Left cardiac atrium (tissue), 4 donors: ENCODE measurements around the gene EIF2A. TPM values are rescaled to one million over a fixed set of nuclear protein-coding genes. Genes with fewer than 3 reads are reported as not detected.
"Not testable (repeated sequence)": the region's sequence is repeated elsewhere in the genome, so short reads cannot be mapped to it uniquely, and the experiment has no call there.

Source experiments
- ATAC-seq, 2 donors: fragments of 200-7000 bp; cut with Tn5 transposase; one replicate each; pipeline ENCODE4 v1.9.1; 2020; ENCODE audit warnings: mild to moderate bottlenecking in 2 of 2, moderate library complexity in 2 of 2
- DNase-seq: peaks from one replicate; pipeline ENCODE4 v3.0.0-alpha.2; 2020
- intact Hi-C, 2 donors: fragments of 100-400 bp; cut with DNase I; formaldehyde crosslinking; loops; one replicate each; pipeline versions ENCODE4 v1.14.1 to v1.15.1; 2022 to 2023
- long read RNA-seq: library from polyadenylated mRNA; unstranded; transcript quantifications from one replicate; pipeline ENCODE4 v2.0.0, GENCODE V29; 2021
- total RNA-seq, 2 donors: library from RNA; stranded (reverse); fragmentation: NEBNext Ultra II Directional; extraction: Animal tissue kit (Norgen Biotek cat#: 25700); gene quantifications; one replicate each; pipeline ENCODE4 v1.2.1, GENCODE V29; 2021
- donor health status: DM: no; HTN: yes; CAD: no.
- donor health status: DM: no; HTN: yes; CAD: no; lungs with severe emphysema.
- donor health status: DM: yes; HTN: yes; CAD: no.
- donor health status: Dilated cardiomyopathy.

Gene EIF2A
- 10 to 100 TPM; 54.5 to 76.6 TPM for total RNA-seq
- long read RNA-seq, transcript EIF2A-203 (14 exons, 2,198 nt): major isoform, 157 of 202 reads
- long read RNA-seq, partial matches to known transcripts: 17 of 202 reads
- long read RNA-seq, other reads (novel, unspliced or antisense): 22 of 202 reads

- intact Hi-C loops: loop anchor here in 1 of 2 donors (2.0 kb wide), 1 partner anchor 56 kb away; the partner anchor contains the start of gene SELENOT
- peak; percentile 97 for ATAC-seq
- peak; percentile 99 for DNase-seq
These were observed at the start of gene EIF2A, which contains the start of gene SERP1 for GRCh38 chr3:150546226-150547044. Gene EIF2A (plus strand): TSS chr3:150546787. CDS start chr3:150546803, 16 bp downstream. Gene SERP1 (minus strand): TSS chr3:150546496. CDS start chr3:150546135, 361 bp downstream.

GRCh38 chr3:150497956-150498355 lies 48.6 kb upstream of the EIF2A start:
- ATAC-seq: no peak
- no peak for DNase-seq
- intact Hi-C loops: loop anchor here (2.0 to 10.0 kb wide), 4 partner anchors 81 to 533 kb away; no protein-coding TSS in a partner anchor

- ATAC-seq, DNase-seq, intact Hi-C loops: not testable (repeated sequence)
These were observed 45.6 kb upstream of the EIF2A start for GRCh38 chr3:150500960-150501359.

- no peak for DNase-seq
- intact Hi-C loops: no loop called here
- no peak for ATAC-seq
These were observed 43.0 kb upstream of the EIF2A start for GRCh38 chr3:150503402-150504099.

GRCh38 chr3:150504483-150504882 lies 42.1 kb upstream of the EIF2A start:
- ATAC-seq (no peak), DNase-seq (no peak)
- intact Hi-C loops: no loop called here

- ATAC-seq: no peak
- DNase-seq: no peak
- intact Hi-C loops: no loop called here
These were observed 38.2 kb upstream of the EIF2A start for GRCh38 chr3:150508401-150508800.

- DNase-seq: no peak
- intact Hi-C loops: no loop called here
- ATAC-seq: no peak
These were observed 36.8 kb upstream of the EIF2A start for GRCh38 chr3:150509780-150510179.

GRCh38 chr3:150511122-150511821 lies 35.3 kb upstream of the EIF2A start:
- ATAC-seq (no peak), DNase-seq (no peak)
- intact Hi-C loops: no loop called here

GRCh38 chr3:150515210-150515609 lies 31.4 kb upstream of the EIF2A start:
- DNase-seq (no peak), ATAC-seq (no peak)
- intact Hi-C loops: no loop called here

- DNase-seq: no peak
- intact Hi-C loops: no loop called here
- ATAC-seq: no peak
These were observed 27.6 kb upstream of the EIF2A start for GRCh38 chr3:150519026-150519425.

GRCh38 chr3:150520408-150520807 lies 26.2 kb upstream of the EIF2A start:
- intact Hi-C loops: no loop called here
- no peak for DNase-seq
- no peak for ATAC-seq

- DNase-seq: no peak
- no peak for ATAC-seq
- intact Hi-C loops: no loop called here
These were observed 25.1 kb upstream of the EIF2A start for GRCh38 chr3:150521463-150521862.

- ATAC-seq: no peak
- no peak for DNase-seq
- intact Hi-C loops: no loop called here
These were observed 23.0 kb upstream of the EIF2A start for GRCh38 chr3:150523538-150523937.

GRCh38 chr3:150527464-150528255 lies 18.9 kb upstream of the EIF2A start:
- ATAC-seq (no peak), DNase-seq (no peak)
- intact Hi-C loops: no loop called here

- intact Hi-C loops: no loop called here
- DNase-seq: no peak
- no peak for ATAC-seq
These were observed 18.2 kb upstream of the EIF2A start for GRCh38 chr3:150528354-150528797.

- no peak for ATAC-seq
These were observed 14.8 kb upstream of the EIF2A start for GRCh38 chr3:150531775-150532174.

GRCh38 chr3:150535204-150535603 lies 11.4 kb upstream of the EIF2A start:
- DNase-seq: no peak
- intact Hi-C loops: no loop called here
- no peak for ATAC-seq

More at GRCh38 chr3:150531775-150532174, 14.8 kb upstream of the EIF2A start:
- intact Hi-C loops: no loop called here
- no peak for DNase-seq
